Keratinocyte (primary cell): ENCODE measurements around the gene HPN. TPM values are rescaled to one million over a fixed set of nuclear protein-coding genes. Genes with fewer than 3 reads are reported as not detected.
"Not testable (repeated sequence)": the region's sequence is repeated elsewhere in the genome, so short reads cannot be mapped to it uniquely, and the experiment has no call there.

ENCODE experiments used
- DNase-seq: peaks from one replicate; pipeline ENCODE4 v3.0.0-alpha.2; 2011; ENCODE audit warnings: low read depth, missing footprints, low spot score
- FAIRE-seq: peaks from 2 replicates; lab custom pipeline; 2011; peaks lifted over from hg19 to GRCh38; lab: Jason Lieb, UNC
- H2AFZ ChIP-seq: 2 replicates; pipeline ENCODE4 v1.6.0; 2012; ENCODE audit warnings: low read length, control low read depth, inconsistent platforms; ENCODE audit not compliant: control insufficient read depth
- H3K27ac ChIP-seq: 2 replicates; pipeline ENCODE4 v1.5.1; 2011; ENCODE audit warnings: low read length; ENCODE audit not compliant: control insufficient read depth, insufficient read depth
- H3K27me3 ChIP-seq: 3 replicates; pipeline ENCODE4 v1.6.0; 2011; ENCODE audit warnings: low read length; ENCODE audit not compliant: control insufficient read depth, insufficient read depth; ENCODE audit errors: extremely low read depth
- H3K36me3 ChIP-seq, 2 experiments: 2 replicates in 1 of 2; 3 replicates in 1 of 2; pipeline ENCODE4 v1.5.1; 2011; ENCODE audit warnings: low read length in 2 of 2, mild to moderate bottlenecking in 1 of 2; ENCODE audit not compliant: control insufficient read depth in 2 of 2, insufficient read depth in 2 of 2; ENCODE audit errors: extremely low read depth in 1 of 2
- H3K4me1 ChIP-seq: 3 replicates; pipeline ENCODE4 v1.5.1; 2011; ENCODE audit warnings: low read length; ENCODE audit not compliant: control insufficient read depth, insufficient read depth; ENCODE audit errors: extremely low read depth
- H3K4me2 ChIP-seq: 3 replicates; pipeline ENCODE4 v1.6.0; 2011; ENCODE audit warnings: low read depth, low read length; ENCODE audit not compliant: control insufficient read depth, insufficient read depth; ENCODE audit errors: extremely low read depth
- H3K4me3 ChIP-seq, 3 experiments: fragments of 200-600 bp in 1 of 3; sonication (generic) in 1 of 3; 2 replicates in 2 of 3; 3 replicates in 1 of 3; pipeline ENCODE4 v1.5.1; 2011 to 2016; ENCODE audit warnings: low read length in 3 of 3, mild to moderate bottlenecking in 3 of 3, control low read depth in 2 of 3, inconsistent platforms in 1 of 3, low read depth in 1 of 3, mixed read lengths in 1 of 3, mixed run types in 1 of 3, moderate library complexity in 1 of 3; ENCODE audit not compliant: control insufficient read depth in 2 of 3, insufficient read depth in 2 of 3; ENCODE audit errors: extremely low read depth in 1 of 3
- H3K79me2 ChIP-seq: 2 replicates; pipeline ENCODE4 v1.6.0; 2012; ENCODE audit warnings: low read length; ENCODE audit not compliant: control insufficient read depth, insufficient read depth
- H3K9ac ChIP-seq: 3 replicates; pipeline ENCODE4 v1.6.0; 2011; ENCODE audit warnings: low read length; ENCODE audit not compliant: control insufficient read depth, insufficient read depth; ENCODE audit errors: extremely low read depth
- H3K9me1 ChIP-seq: 3 replicates; pipeline ENCODE4 v1.6.0; 2011; ENCODE audit warnings: low read length; ENCODE audit not compliant: control insufficient read depth, insufficient read depth; ENCODE audit errors: extremely low read depth
- H3K9me3 ChIP-seq: 2 replicates; pipeline ENCODE4 v1.5.1; 2012; ENCODE audit warnings: low read depth, low read length; ENCODE audit not compliant: control insufficient read depth
- H4K20me1 ChIP-seq: 3 replicates; pipeline ENCODE4 v1.6.0; 2011; ENCODE audit warnings: low read length; ENCODE audit not compliant: control insufficient read depth, insufficient read depth; ENCODE audit errors: extremely low read depth
- CTCF ChIP-seq, 3 experiments: IDR thresholded peaks in 1 of 3; conservative IDR thresholded peaks in 1 of 3; optimal IDR thresholded peaks in 1 of 3; 2 replicates in 2 of 3; 3 replicates in 1 of 3; pipeline versions ENCODE3 to v1.5.1; 2011; ENCODE audit warnings: low read length in 3 of 3, mild to moderate bottlenecking in 3 of 3, moderate library complexity in 2 of 3, control low read depth in 1 of 3, inconsistent platforms in 1 of 3; ENCODE audit not compliant: insufficient read depth in 2 of 3; ENCODE audit errors: extremely low read depth in 1 of 3
- EZH2 ChIP-seq: IDR thresholded peaks from one replicate; pipeline ENCODE4 v1.6.1; 2012; ENCODE audit warnings: inconsistent platforms, mild to moderate bottlenecking, low read length, moderate library complexity
- dilution Hi-C: fragments of 300-500 bp; cut with MboI; formaldehyde crosslinking; loops from one replicate; pipeline ENCODE4 v1.7.0; 2020; ENCODE audit warnings: low sequenced_read_pairs; ENCODE audit not compliant: extremely low pct_ligation_motif_present
- polyA plus RNA-seq, 5 experiments: library from polyadenylated mRNA; depleted of rRNA in 3 of 5; stranded (reverse) in 3 of 5; stranded (forward) in 1 of 5; unstranded in 1 of 5; fragments of >200 nt; gene quantifications; 1 replicate in 1 of 5; 2 replicates in 3 of 5; 3 replicates in 1 of 5; pipeline versions ENCODE4 v1.2.1 to v1.2.3, GENCODE V29; 2011 to 2012; ENCODE audit warnings: missing spikeins in 2 of 5, low read depth in 1 of 5, low replicate concordance in 1 of 5

Gene HPN
- polyA plus RNA-seq, 1 donor (not counting 4 experiments of a cell fraction or from before 2014, with no cell fraction given), result not detected

- Histone ChIP-seq H4K20me1 (peaks cover 5% of the 10 kb centered on the region), H3K4me2 (no peak overlapping the region), H3K79me2 (peaks cover 36% of the 10 kb centered on the region)
Measured at GRCh38 chr19:35005256-35005977, 36.1 kb upstream of the HPN start.

GRCh38 chr19:35006007-35006341, 35.5 kb upstream of the HPN start:
- H2AFZ ChIP-seq, H3K9me3 ChIP-seq, H3K4me2 ChIP-seq, H3K4me3 ChIP-seq, H4K20me1 ChIP-seq, H3K27me3 ChIP-seq, H3K9me1 ChIP-seq, dilution Hi-C loops, DNase-seq, H3K9ac ChIP-seq, H3K4me1 ChIP-seq, FAIRE-seq, H3K27ac ChIP-seq: not testable (repeated sequence)
- H3K36me3 ChIP-seq, result peaks cover 9 to 10% of the 10 kb centered on the region in 2 experiments
- H3K79me2 ChIP-seq, result peaks cover 32% of the 10 kb centered on the region

More at GRCh38 chr19:35005256-35005977, 36.1 kb upstream of the HPN start:
- no peaks in the 10 kb centered on the region for H3K9me3 ChIP-seq
- no peak overlapping the region for H3K27ac ChIP-seq
- no peak for DNase-seq
- TF ChIP-seq CTCF (optimal IDR thresholded peaks at IDR 0.05 in 1 of 3, IDR thresholded peaks at IDR 0.05 in 1 of 3, conservative IDR thresholded peaks at IDR 0.05 in 1 of 3; ENCODE audit: extremely low read depth in 1 of 3, insufficient read depth in 2 of 3, low read length in 3 of 3), result no peak
- no peak for TF ChIP-seq EZH2
- peaks cover 9% of the 10 kb centered on the region in 2 experiments for H3K36me3 ChIP-seq
- H3K9me1 ChIP-seq, result no peaks in the 10 kb centered on the region
- no peak overlapping the region for H2AFZ ChIP-seq
- no peaks in the 10 kb centered on the region for H3K27me3 ChIP-seq
- FAIRE-seq, result no peak
- no peak overlapping the region for H3K9ac ChIP-seq
- H3K4me1 ChIP-seq, result peaks cover 9% of the 10 kb centered on the region
- H3K4me3 ChIP-seq, result no peak overlapping the region
- dilution Hi-C loops, result no loop called here
